IMR-90 (cell line): ENCODE results near the gene KDELR3. TPM values are rescaled to one million over a fixed set of nuclear protein-coding genes. Genes with fewer than 3 reads are reported as not detected.

Source experiments
- ATAC-seq: fragments of 200-7000 bp; cut with Tn5 transposase; 2 replicates; pipeline ENCODE4 v1.9.1; 2020; ENCODE audit warnings: low read depth, mild to moderate bottlenecking, moderate library complexity
- BruUV-seq: library from RNA; stranded (reverse); fragments of 400-500 nt; replicated peaks from 2 replicates; lab custom pipeline; 2021; lab: Mats Ljungman, UMichigan
- CTCF ChIA-PET: fragments of 300-600 bp; formaldehyde crosslinking; extraction: SDS; loops from one replicate; lab custom pipeline; 2021; ENCODE audit warnings: antibody characterized with exemption; lab: Yijun Ruan, JAX
- POLR2A ChIA-PET: fragments of 300-600 bp; sonication (Branson Sonifier 250); formaldehyde crosslinking; loops from one replicate; lab custom pipeline; 2022; ENCODE audit warnings: antibody characterized with exemption; ENCODE audit not compliant: unreplicated experiment; lab: Charles Lee
- DNase-seq: peaks from one replicate; pipeline ENCODE4 v3.0.0; 2013
- H2AFZ ChIP-seq: replicated peaks from 2 replicates; pipeline ENCODE3; 2013; ENCODE audit warnings: low read length, mild to moderate bottlenecking; ENCODE audit not compliant: poor library complexity
- H2AK5ac ChIP-seq: 2 replicates; pipeline ENCODE4 v1.6.1; 2013; ENCODE audit warnings: low read depth, low read length, inconsistent platforms
- H2AK9ac ChIP-seq: replicated peaks from 2 replicates; pipeline ENCODE3; 2013; ENCODE audit warnings: mild to moderate bottlenecking, low read depth, low read length, moderate library complexity; ENCODE audit not compliant: poor library complexity
- H2BK120ac ChIP-seq: 2 replicates; pipeline ENCODE4 v1.6.1; 2013; ENCODE audit warnings: low read depth, low read length, inconsistent platforms
- H2BK15ac ChIP-seq: 3 replicates; pipeline ENCODE4 v1.6.1; 2013; ENCODE audit warnings: low read depth, low read length, inconsistent platforms
- H2BK20ac ChIP-seq: 2 replicates; pipeline ENCODE4 v1.6.1; 2013; ENCODE audit warnings: low read depth, mild to moderate bottlenecking, inconsistent platforms, low read length, moderate library complexity
- H2BK5ac ChIP-seq: 2 replicates; pipeline ENCODE4 v1.6.1; 2013; ENCODE audit warnings: mild to moderate bottlenecking, low read depth, low read length, inconsistent platforms; ENCODE audit not compliant: poor library complexity, severe bottlenecking
- H3K14ac ChIP-seq: replicated peaks from 2 replicates; pipeline ENCODE4 v1.6.1; 2013; ENCODE audit warnings: low read depth, low read length, inconsistent platforms
- H3K18ac ChIP-seq: 2 replicates; pipeline ENCODE4 v1.6.1; 2013; ENCODE audit warnings: low read depth, low read length, control low read depth
- H3K23ac ChIP-seq: 2 replicates; pipeline ENCODE4 v1.6.1; 2013; ENCODE audit warnings: low read depth, low read length, inconsistent platforms
- H3K27ac ChIP-seq: 2 replicates; pipeline ENCODE4 v1.5.1; 2013; ENCODE audit warnings: mild to moderate bottlenecking, control low read depth, low read length; ENCODE audit not compliant: insufficient read depth
- H3K27me3 ChIP-seq: 2 replicates; pipeline ENCODE4 v1.6.1; 2013; ENCODE audit warnings: low read length; ENCODE audit not compliant: control insufficient read depth, insufficient read depth
- H3K36me3 ChIP-seq: 2 replicates; pipeline ENCODE4 v1.6.1; 2013; ENCODE audit warnings: low read length, mixed read lengths; ENCODE audit not compliant: control insufficient read depth, insufficient read depth
- H3K4ac ChIP-seq: 2 replicates; pipeline ENCODE4 v1.6.1; 2013; ENCODE audit warnings: low read depth, low read length, inconsistent platforms
- H3K4me1 ChIP-seq: 2 replicates; pipeline ENCODE4 v1.6.1; 2013; ENCODE audit warnings: low read length, mixed read lengths; ENCODE audit not compliant: control insufficient read depth, insufficient read depth
- H3K4me2 ChIP-seq: 2 replicates; pipeline ENCODE4 v1.6.1; 2013; ENCODE audit warnings: low read depth, mild to moderate bottlenecking, control low read depth, low read length, moderate library complexity
- H3K4me3 ChIP-seq: 2 replicates; pipeline ENCODE4 v1.5.1; 2013; ENCODE audit warnings: low read depth, mild to moderate bottlenecking, control low read depth, low read length, moderate library complexity; ENCODE audit not compliant: insufficient read depth
- H3K56ac ChIP-seq: 2 replicates; pipeline ENCODE4 v1.6.1; 2013; ENCODE audit warnings: low read length, inconsistent platforms; ENCODE audit not compliant: insufficient read depth; ENCODE audit errors: extremely low read depth
- H3K79me1 ChIP-seq, 2 experiments: 2 replicates each; pipeline ENCODE4 v1.6.1; 2013; ENCODE audit warnings: low read length in 2 of 2, inconsistent platforms in 1 of 2, low read depth in 1 of 2
- H3K9ac ChIP-seq: 2 replicates; pipeline ENCODE4 v1.6.1; 2013; ENCODE audit warnings: low read depth, low read length, control low read depth
- H3K9me1 ChIP-seq: 2 replicates; pipeline ENCODE4 v1.6.1; 2013; ENCODE audit warnings: low read length, inconsistent platforms; ENCODE audit not compliant: insufficient read depth
- H3K9me3 ChIP-seq: 2 replicates; pipeline ENCODE4 v1.6.1; 2013; ENCODE audit warnings: low read length; ENCODE audit not compliant: control insufficient read depth, insufficient read depth
- H4K20me1 ChIP-seq: 2 replicates; pipeline ENCODE4 v1.6.1; 2013; ENCODE audit warnings: low read length, inconsistent platforms; ENCODE audit not compliant: insufficient read depth
- H4K5ac ChIP-seq: 2 replicates; pipeline ENCODE4 v1.6.1; 2013; ENCODE audit warnings: mild to moderate bottlenecking, low read depth, low read length, control low read depth
- H4K8ac ChIP-seq, 2 experiments: 2 replicates each; pipeline ENCODE4 v1.6.1; 2013; ENCODE audit warnings: low read depth in 2 of 2, low read length in 2 of 2, control low read depth in 1 of 2, inconsistent platforms in 1 of 2
- H4K91ac ChIP-seq: 2 replicates; pipeline ENCODE4 v1.6.1; 2013; ENCODE audit warnings: low read depth, low read length, inconsistent platforms; ENCODE audit not compliant: insufficient read depth
- MAFK ChIP-seq: IDR thresholded peaks from 2 replicates; pipeline ENCODE4 v1.6.1; 2012; ENCODE audit warnings: low read depth, low read length, improper control_type of control experiment
- POLR2A ChIP-seq: IDR thresholded peaks from 2 replicates; pipeline ENCODE4 v1.6.1; 2012; ENCODE audit warnings: mild to moderate bottlenecking, low read depth, low read length
- WGBS, 2 experiments: methylation state at CpG; one replicate each; pipeline versions ENCODE4 v1.1.5 to v1.1.7; 2013; ENCODE audit warnings: missing lambda C conversion rate in 2 of 2; ENCODE audit not compliant: insufficient read length in 1 of 2; ENCODE audit errors: extremely low coverage in 2 of 2; 5-methylcytosine and 5-hydroxymethylcytosine counted together
- dilution Hi-C: fragments of 300-500 bp; cut with HindIII; formaldehyde crosslinking; loops from one replicate; pipeline ENCODE4 v1.14.3; 2018; ENCODE audit warnings: low sequenced_read_pairs; ENCODE audit not compliant: unreplicated experiment
- in situ Hi-C: fragments of 300-500 bp; cut with MboI; formaldehyde crosslinking; loops from 3 replicates; pipeline ENCODE4 v1.14.3; 2019; ENCODE audit warnings: low sequenced_read_pairs, inconsistent platforms, mixed read lengths
- intact Hi-C: fragments of 100-400 bp; cut with micrococcal nuclease; formaldehyde crosslinking; loops from 2 replicates; pipeline ENCODE4 v1.10.0; 2022
- polyA plus RNA-seq, 3 experiments: library from polyadenylated mRNA; depleted of rRNA; stranded (reverse); fragments of >200 nt; gene quantifications; 2 replicates each; pipeline ENCODE4 v1.2.3, GENCODE V29; 2012; ENCODE audit warnings: low replicate concordance in 1 of 3
- total RNA-seq: library from RNA; depleted of rRNA; stranded (reverse); fragments of >200 nt; gene quantifications from 2 replicates; pipeline ENCODE4 v1.2.3, GENCODE V29; 2012

Gene KDELR3
- total and polyA plus RNA-seq, 2 of the 4 experiments (the other 2 are of a cell fraction): 129 to 224 TPM

DNA sequence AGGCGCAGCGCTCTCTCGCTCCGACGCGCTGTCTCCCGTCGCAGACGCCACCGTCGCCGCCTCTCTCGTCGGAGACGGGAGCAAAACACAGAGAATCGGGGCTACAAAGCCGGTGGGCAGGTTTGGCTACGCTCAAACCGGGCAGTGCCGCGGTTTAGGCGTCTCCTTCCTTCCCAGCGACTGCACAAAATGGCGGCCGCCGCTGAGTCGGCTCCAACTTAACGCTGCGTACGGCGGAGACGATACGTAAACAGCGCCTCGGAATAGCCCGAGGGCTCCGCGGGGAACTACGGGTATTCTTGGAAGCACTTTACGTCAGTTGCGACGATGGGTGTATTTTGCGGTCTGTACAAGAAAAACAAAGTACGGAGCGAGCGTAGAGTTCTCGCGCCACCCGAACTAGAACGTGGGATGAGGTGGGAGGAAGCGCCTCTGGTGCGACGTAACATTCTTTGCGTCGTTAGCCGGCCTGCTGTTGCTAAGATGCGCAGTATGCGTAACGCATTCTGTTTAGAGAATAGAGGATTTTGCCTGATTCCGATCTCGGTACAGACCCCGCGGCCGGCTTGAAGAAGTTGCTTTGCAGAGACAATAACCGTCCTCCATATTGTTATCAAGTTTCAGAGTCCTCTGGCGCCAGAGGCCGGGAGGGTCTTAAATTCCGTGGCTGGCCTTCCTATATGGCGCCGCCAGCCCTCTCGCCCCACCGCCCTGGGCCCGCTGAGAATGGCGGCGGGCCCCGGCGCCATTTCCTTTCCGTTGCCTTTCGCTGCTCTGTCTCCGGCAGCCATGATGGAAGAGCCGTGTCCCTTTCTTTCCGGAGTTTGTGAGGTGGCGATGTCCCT is 38.4 kb downstream of the KDELR3 start, which contains the start of gene DDX17:
TSS of gene DDX17 (minus strand) at position 194 of the 845 bp plus-strand sequence.
- in situ Hi-C loops: no loop called here

More for the DNA sequence above, 38.4 kb downstream of the KDELR3 start, which contains the start of gene DDX17:
- peak within 1 kb of the TSS; percentile 97 for H3K27ac ChIP-seq
- H3K56ac ChIP-seq: peak within 1 kb of the TSS; percentile 100
- H3K9ac ChIP-seq: peak within 1 kb of the TSS; percentile 95
- peak within 1 kb of the TSS; percentile 100 for H3K4ac ChIP-seq
- peak within 1 kb of the TSS; percentile 100 for H3K23ac ChIP-seq
- peak; percentile 94 for TF ChIP-seq POLR2A
- TF ChIP-seq MAFK: no peak
- peak; percentile 97 for DNase-seq
- H2BK15ac ChIP-seq: peak within 1 kb of the TSS; percentile 98
- WGBS, 2 experiments: 1% methylated on average over 56 of the region's 83 CpGs; no CpG with 5 or more reads in 1 of the 2 experiments
- peak within 1 kb of the TSS; percentile 100 for H2AK5ac ChIP-seq
- H4K91ac ChIP-seq: peak within 1 kb of the TSS; percentile 99
- peak; percentile 92 for ATAC-seq
- no peaks in the 10 kb centered on the region for H3K27me3 ChIP-seq
- H2BK5ac ChIP-seq: peak within 1 kb of the TSS; percentile 97
- peaks cover 14% of the 10 kb centered on the region for H3K36me3 ChIP-seq
- H2AK9ac ChIP-seq: peak within 1 kb of the TSS; percentile 100
- dilution Hi-C loops (no loop called here), intact Hi-C loops (no loop called here)
- CTCF ChIA-PET: no interaction called here
- peak within 1 kb of the TSS; percentile 98 for H2AFZ ChIP-seq
- peaks cover 41% of the 10 kb centered on the region for H4K20me1 ChIP-seq
- peaks cover 7% of the 10 kb centered on the region for H3K4me1 ChIP-seq
- peaks cover 4 to 17% of the 10 kb centered on the region in 2 experiments; a peak in 3 of 4 replicates for H3K79me1 ChIP-seq
- peaks cover 6% of the 10 kb centered on the region for H3K9me1 ChIP-seq
- H3K4me2 ChIP-seq: peak within 1 kb of the TSS; percentile 96
- H2BK120ac ChIP-seq: peak within 1 kb of the TSS; percentile 96
- H3K14ac ChIP-seq: peak within 1 kb of the TSS; percentile 100
- POLR2A ChIA-PET: no interaction called here
- peak within 1 kb of the TSS; percentile 100 for H4K8ac ChIP-seq
- peak within 1 kb of the TSS; percentile 96 for H4K5ac ChIP-seq
- H3K4me3 ChIP-seq: peak within 1 kb of the TSS; percentile 70
- H3K18ac ChIP-seq: peak within 1 kb of the TSS; percentile 91
- peak within 1 kb of the TSS; percentile 88 for H2BK20ac ChIP-seq
- BruUV-seq: no TSS peak
- H3K9me3 ChIP-seq: no peaks in the 10 kb centered on the region
